Small intestine (tissue), 7 donors: Measurements from ENCODE around the gene NKG7. TPM values are rescaled to one million over a fixed set of nuclear protein-coding genes. Genes with fewer than 3 reads are reported as not detected.
A peak's percentile ranks its signal among the peaks of the same experiment; 100 is the strongest.

Source experiments
- DNase-seq, 2 donors: peaks; one replicate each; pipeline versions ENCODE4 v3.0.0 to v3.0.0-alpha.2; 2013
- FAIRE-seq: peaks from 2 replicates; lab custom pipeline; 2012; peaks lifted over from hg19 to GRCh38; lab: Jason Lieb, UNC
- H3K27ac ChIP-seq, 3 donors: one replicate each; pipeline ENCODE4 v1.5.1; 2013; ENCODE audit warnings: low read length in 2 of 3, mild to moderate bottlenecking in 2 of 3, control low read depth in 1 of 3, inconsistent platforms in 1 of 3, low read depth in 1 of 3, moderate library complexity in 1 of 3
- H3K27me3 ChIP-seq, 3 donors: one replicate each; pipeline ENCODE4 v1.6.1; 2013; ENCODE audit warnings: low read length in 3 of 3, inconsistent platforms in 1 of 3; ENCODE audit not compliant: control insufficient read depth in 3 of 3, insufficient read depth in 3 of 3
- H3K36me3 ChIP-seq, 3 donors: one replicate each; pipeline ENCODE4 v1.6.1; 2013; ENCODE audit warnings: low read length in 3 of 3, inconsistent platforms in 1 of 3, low read depth in 1 of 3, mild to moderate bottlenecking in 1 of 3, moderate library complexity in 1 of 3; ENCODE audit not compliant: control insufficient read depth in 3 of 3, insufficient read depth in 2 of 3
- H3K4me1 ChIP-seq, 3 donors: one replicate each; pipeline ENCODE4 v1.6.1; 2013; ENCODE audit warnings: low read length in 2 of 3, inconsistent platforms in 1 of 3, low read depth in 1 of 3, mild to moderate bottlenecking in 1 of 3, moderate library complexity in 1 of 3; ENCODE audit not compliant: control insufficient read depth in 3 of 3, insufficient read depth in 2 of 3
- H3K4me3 ChIP-seq, 3 donors: one replicate each; pipeline ENCODE4 v1.5.1; 2013; ENCODE audit warnings: low read length in 3 of 3, control low read depth in 1 of 3, inconsistent platforms in 1 of 3, low read depth in 1 of 3, mild to moderate bottlenecking in 1 of 3, moderate library complexity in 1 of 3
- H3K9me3 ChIP-seq, 2 donors: one replicate each; pipeline ENCODE4 v1.6.1; 2013; ENCODE audit warnings: low read depth in 1 of 2, low read length in 1 of 2; ENCODE audit not compliant: control insufficient read depth in 2 of 2, insufficient read depth in 1 of 2
- WGBS, 3 donors: extraction: QIAGEN DNeasy Blood & Tissue Kit; methylation state at CpG; one replicate each; pipeline ENCODE4 v1.1.7; 2013; 5-methylcytosine and 5-hydroxymethylcytosine counted together
- polyA plus RNA-seq, 4 donors: library from polyadenylated mRNA; stranded (reverse) in 3 of 4; unstranded in 1 of 4; fragments of 200-250 nt in 3 of 4; fragments of 120-200 nt in 1 of 4; gene quantifications; one replicate each; pipeline versions ENCODE4 v1.2.1 to v1.2.3, GENCODE V29; 2013
- donor health status: healthy with polysubstance abuse.
- donor health status: control.
- donor health status: control.
- donor health status: Bipolar disorder and iron deficiency.
- donor health status: healthy.

Gene NKG7
- polyA plus RNA-seq, 4 donors = 3.6 to 6.7 (median 5.5) TPM

DNA sequence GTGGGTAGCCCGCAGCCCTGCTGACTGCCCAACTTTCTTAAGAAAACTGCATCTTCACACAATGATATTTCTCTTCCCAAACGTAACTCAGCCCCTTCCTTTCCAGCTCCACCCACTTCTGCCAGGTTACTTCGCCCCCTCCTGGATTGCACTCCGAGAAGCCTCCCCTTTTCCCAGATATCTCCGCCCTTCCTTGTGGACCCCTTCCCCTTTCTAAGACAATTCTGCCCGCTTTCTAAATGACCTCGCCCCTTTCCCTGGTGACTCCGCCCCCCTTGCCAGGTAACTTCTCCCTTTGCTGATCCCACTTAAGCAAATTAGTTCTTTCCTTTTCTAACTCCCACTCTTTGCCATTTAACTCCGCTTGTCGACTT is 33.2 kb downstream of the NKG7 start:
- peaks cover 0 to 3% (median 0%) of the 10 kb centered on the region in 3 donors for H3K27me3 ChIP-seq
- FAIRE-seq (no peak), DNase-seq (no peak)
- peaks cover 0 to 5% (median 0%) of the 10 kb centered on the region in 3 donors for H3K36me3 ChIP-seq
- peaks cover 0 to 6% (median 5%) of the 10 kb centered on the region in 3 donors for H3K4me1 ChIP-seq
- H3K4me3 ChIP-seq = peak overlapping the region; percentile 52 to 71 (median 55)
- WGBS, 3 donors = 0 to 2% (median 0%) methylated on average over 10 of the region's 10 CpGs
- peak overlapping the region; percentile 71 to 73 (median 73) for H3K27ac ChIP-seq
- no peaks in the 10 kb centered on the region for H3K9me3 ChIP-seq

DNA sequence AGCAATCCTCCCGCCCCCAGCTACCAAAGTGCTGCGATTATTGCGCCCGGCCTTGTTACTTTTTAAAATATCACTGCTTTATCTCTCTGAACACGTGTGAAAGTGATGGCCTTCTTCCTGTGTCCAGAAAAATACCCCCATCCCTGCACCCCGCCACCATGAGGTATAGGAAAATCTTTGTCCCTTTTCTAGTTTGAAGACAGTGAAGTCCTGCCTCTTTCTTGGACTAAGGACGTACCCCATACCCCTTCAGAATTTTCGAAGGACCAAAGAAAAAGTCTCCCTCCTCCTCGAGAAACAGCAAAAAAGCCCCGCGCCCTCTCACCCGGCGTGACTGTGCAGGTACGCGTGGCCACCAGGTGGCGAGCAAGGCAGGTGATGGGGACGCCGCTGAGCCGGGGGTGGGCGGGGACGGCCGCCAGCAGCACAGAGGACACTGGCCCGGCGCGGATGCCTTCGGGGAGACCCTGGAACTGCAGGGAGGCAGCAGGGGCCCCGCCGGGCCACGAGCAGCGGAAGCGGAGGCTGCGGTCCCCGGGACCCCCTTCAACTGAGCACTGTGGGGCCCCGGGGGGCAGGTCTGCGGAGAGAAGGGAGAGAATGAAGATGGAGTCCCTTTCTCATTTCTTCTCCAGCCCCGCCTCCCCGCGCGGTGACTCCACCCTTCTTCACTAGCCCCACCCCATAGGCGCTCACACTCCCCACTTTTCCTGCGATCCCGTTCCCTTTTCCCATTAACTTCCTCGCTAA is 33.7 kb downstream of the NKG7 start:
- peaks cover 0 to 6% (median 5%) of the 10 kb centered on the region in 3 donors for H3K4me1 ChIP-seq
- DNase-seq (peak; percentile 86 to 95), FAIRE-seq (no peak)
- peak overlapping the region; percentile 71 to 73 (median 73) for H3K27ac ChIP-seq
- 2 to 4% (median 4%) methylated on average over 29 to 43 of the region's 43 CpGs for WGBS, 3 donors
- H3K9me3 ChIP-seq = no peaks in the 10 kb centered on the region
- H3K36me3 ChIP-seq = peaks cover 0 to under 1% (median 0%) of the 10 kb centered on the region in 3 donors
- peak overlapping the region; percentile 52 to 71 (median 55) for H3K4me3 ChIP-seq
- peaks cover 0 to 3% (median 0%) of the 10 kb centered on the region in 3 donors for H3K27me3 ChIP-seq

DNA sequence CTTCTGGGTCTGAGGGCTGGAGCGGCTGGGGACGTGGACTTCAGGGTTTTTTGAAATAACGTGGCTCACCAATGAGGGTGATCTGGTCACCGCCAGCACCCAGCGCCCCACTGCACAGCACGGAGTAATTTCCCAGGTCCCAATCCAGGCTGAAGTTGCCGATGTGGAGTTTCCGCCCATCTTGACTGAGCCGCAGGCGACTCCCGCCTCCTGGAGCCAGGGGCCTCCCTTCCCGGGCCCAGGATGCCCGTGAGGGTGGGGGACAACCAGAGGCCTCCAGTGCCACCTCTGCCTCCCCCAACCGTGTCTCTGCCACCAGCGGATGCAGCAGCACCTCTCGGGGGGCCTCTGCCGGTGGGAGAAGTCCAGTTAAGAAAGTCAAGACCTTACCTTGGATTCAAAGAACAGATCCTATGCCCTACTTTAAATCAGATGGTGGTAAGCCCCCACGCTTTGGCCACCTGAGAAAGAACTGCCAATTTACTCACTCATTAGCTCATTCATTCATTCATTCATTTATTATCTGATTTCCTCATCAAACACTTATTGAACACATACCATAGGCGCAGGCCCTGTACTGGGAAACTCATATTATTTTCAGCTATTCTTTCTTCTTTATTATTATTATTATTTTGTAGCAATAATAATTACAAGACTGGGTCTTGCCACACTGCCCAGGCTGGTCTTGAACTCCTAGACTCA is 34.4 kb downstream of the NKG7 start:
- Histone ChIP-seq H3K9me3 (no peaks in the 10 kb centered on the region), H3K4me1 (peaks cover 0 to 6% (median 5%) of the 10 kb centered on the region in 3 donors), H3K36me3 (no peaks in the 10 kb centered on the region), H3K27ac (no peak overlapping the region), H3K27me3 (peaks cover 0 to 3% (median 0%) of the 10 kb centered on the region in 3 donors), H3K4me3 (no peak overlapping the region)
- FAIRE-seq = no peak
- DNase-seq = no peak
- 80 to 89% (median 87%) methylated on average over 15 to 19 of the region's 19 CpGs for WGBS, 3 donors

DNA sequence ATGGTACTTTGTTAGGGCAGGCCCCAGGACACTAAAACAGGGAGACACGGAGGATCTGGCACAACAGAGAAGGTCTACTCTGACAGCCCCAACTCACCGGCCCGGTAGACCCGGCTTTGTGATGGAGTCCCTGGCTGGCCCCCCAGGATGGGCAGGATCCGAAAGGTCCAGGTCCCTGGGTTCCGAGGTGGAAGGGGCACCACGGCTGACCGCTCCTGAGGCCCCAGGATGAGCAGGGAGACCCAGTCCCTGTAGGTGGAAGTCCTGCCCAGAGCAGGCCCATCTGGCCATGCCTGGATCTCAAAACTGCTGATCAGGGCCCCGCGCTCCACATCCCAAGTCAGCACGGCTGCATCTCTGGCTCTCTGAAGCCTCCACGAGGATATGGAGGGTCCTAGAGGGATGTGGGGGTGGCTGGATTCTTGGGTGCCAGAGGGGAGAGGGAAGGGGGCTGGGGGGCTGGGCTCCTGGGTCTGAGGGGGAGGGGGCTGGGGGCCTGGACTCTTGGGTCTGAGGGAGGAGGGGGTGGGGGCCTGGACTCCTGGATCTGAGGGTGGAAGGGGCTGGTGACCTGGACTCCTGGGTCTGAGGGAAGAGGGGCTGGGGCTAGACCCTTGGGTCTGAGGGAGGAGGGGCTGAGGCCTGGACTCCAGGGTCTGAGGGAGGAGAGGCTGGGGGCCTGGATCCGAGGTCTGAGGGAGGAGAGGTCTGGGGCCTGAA is 35.2 kb downstream of the NKG7 start:
- WGBS, 3 donors = 92 to 95% (median 94%) methylated on average over 13 of the region's 13 CpGs
- Histone ChIP-seq H3K9me3 (no peaks in the 10 kb centered on the region), H3K36me3 (peaks cover 0 to under 1% (median 0%) of the 10 kb centered on the region in 3 donors), H3K27me3 (peaks cover 0 to 3% (median 0%) of the 10 kb centered on the region in 3 donors), H3K27ac (no peak overlapping the region), H3K4me1 (peaks cover 0 to 6% (median 5%) of the 10 kb centered on the region in 3 donors), H3K4me3 (no peak overlapping the region)
- FAIRE-seq = no peak
- no peak for DNase-seq

DNA sequence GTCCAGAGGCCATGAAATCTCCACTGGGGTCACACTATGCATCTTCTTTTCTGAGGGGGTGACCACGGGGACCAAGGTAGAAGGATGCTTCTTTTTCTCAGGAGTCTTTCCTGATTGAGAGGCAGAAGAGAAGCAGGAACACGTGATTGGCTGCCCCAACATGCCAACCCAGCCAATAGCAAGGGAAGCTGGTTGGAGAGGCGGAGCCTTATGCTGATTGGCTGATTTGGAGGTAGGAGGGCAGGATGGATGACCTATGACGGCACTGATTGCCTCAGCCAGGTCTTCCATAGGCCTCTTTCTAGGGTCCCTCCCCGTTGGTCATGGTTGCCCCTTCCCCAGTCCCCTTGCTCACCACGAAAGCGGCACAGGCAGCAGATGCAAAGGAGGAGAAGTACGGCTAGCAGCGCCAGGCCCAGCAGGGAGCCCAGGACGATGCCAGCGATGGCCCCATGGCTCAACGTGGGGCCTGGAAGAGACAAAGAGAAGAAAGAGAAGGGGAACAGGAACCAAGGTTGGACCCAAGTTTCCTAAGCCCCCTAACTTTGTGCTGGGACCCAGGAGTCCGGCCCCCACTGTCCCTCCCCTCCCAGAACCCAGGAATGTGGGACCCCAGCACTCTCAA is 38.5 kb downstream of the NKG7 start:
- FAIRE-seq (no peak), DNase-seq (no peak)
- no peak overlapping the region for H3K4me3 ChIP-seq
- H3K9me3 ChIP-seq = no peaks in the 10 kb centered on the region
- H3K4me1 ChIP-seq = no peaks in the 10 kb centered on the region
- H3K27ac ChIP-seq = no peak overlapping the region
- H3K36me3 ChIP-seq = peaks cover 0 to 5% (median 0%) of the 10 kb centered on the region in 3 donors
- 90 to 91% (median 90%) methylated on average over 13 of the region's 13 CpGs for WGBS, 3 donors
- H3K27me3 ChIP-seq = no peaks in the 10 kb centered on the region

DNA sequence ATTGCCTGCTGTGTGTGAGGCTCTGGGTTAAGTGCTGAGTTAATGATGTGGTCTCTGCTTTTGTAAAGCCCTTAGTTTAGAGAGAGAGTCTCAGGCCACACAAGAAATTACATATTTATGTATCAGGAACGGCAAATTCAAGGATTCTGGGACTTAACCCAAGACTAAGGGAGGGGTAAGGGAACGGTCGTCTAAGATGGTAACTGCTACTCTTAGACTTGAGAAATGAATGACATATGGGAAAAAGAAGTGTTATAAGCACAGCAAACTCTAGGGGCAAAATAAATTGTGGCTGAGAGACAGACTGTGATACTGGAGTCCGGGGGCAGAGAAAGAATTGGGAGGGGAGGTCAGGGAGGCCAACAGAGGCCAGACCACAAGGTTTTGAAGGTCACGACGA is 40.7 kb downstream of the NKG7 start:
- Histone ChIP-seq H3K9me3 (no peaks in the 10 kb centered on the region), H3K4me3 (no peak overlapping the region), H3K27ac (no peak overlapping the region), H3K27me3 (peaks cover 0 to 20% (median 0%) of the 10 kb centered on the region in 3 donors), H3K4me1 (peaks cover 0 to 9% (median 0%) of the 10 kb centered on the region in 3 donors), H3K36me3 (peaks cover 0 to 5% (median 0%) of the 10 kb centered on the region in 3 donors)
- FAIRE-seq (no peak), DNase-seq (no peak)
- 85 to 92% (median 90%) methylated on average over 6 of the region's 6 CpGs for WGBS, 3 donors

DNA sequence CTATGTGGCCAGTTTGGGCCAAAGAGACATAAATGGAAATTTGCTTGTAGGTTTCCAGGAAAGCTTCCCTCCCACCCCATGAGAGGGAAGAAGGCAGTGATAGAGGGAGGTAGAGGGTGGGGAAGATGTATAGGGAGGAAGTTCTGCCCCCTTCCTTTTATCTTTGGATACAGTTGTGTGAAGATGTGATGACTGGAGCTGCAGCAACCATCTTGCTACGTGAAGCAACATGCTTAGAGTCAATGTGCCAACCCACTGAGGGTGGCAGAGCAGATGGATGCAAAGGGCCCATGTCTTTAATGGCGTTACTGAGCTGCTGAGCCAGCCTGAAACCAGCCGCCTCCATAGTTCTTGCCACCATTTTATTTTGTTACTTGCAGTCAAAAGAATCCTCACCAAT is 41.3 kb downstream of the NKG7 start:
- no peak overlapping the region for H3K4me3 ChIP-seq
- H3K4me1 ChIP-seq = peaks cover 0 to 9% (median 0%) of the 10 kb centered on the region in 3 donors
- peaks cover 0 to 5% (median 0%) of the 10 kb centered on the region in 3 donors for H3K36me3 ChIP-seq
- 61 to 78% (median 78%) methylated on average over 3 of the region's 3 CpGs for WGBS, 3 donors
- no peaks in the 10 kb centered on the region for H3K9me3 ChIP-seq
- DNase-seq (no peak), FAIRE-seq (no peak)
- H3K27me3 ChIP-seq = peaks cover 0 to 21% (median under 1%) of the 10 kb centered on the region in 3 donors
- no peak overlapping the region for H3K27ac ChIP-seq
